Measurements from ENCODE around the gene ATRNL1.

The ATRNL1 gene

GRCh38 chr10:115657161-115657860, 564.1 kb downstream of the ATRNL1 start:
- H3K4me3 ChIP-seq (ENCODE audit: low read depth in 1 of 2, low read length in 1 of 2): no peak overlapping the region
- no peaks in the 10 kb centered on the region for H3K9me3 ChIP-seq
- TF ChIP-seq CTCF (IDR thresholded peaks at IDR 0.05): no peak
- no peaks in the 10 kb centered on the region for H3K4me1 ChIP-seq (ENCODE audit: control insufficient read depth in 1 of 2, insufficient read depth in 1 of 2, low read depth in 1 of 2, low read length in 1 of 2)
- H3K27me3 ChIP-seq: no peaks in the 10 kb centered on the region
- H3K27ac ChIP-seq: no peak overlapping the region
- no peaks in the 10 kb centered on the region for H3K36me3 ChIP-seq

- Histone ChIP-seq H3K36me3 (no peaks in the 10 kb centered on the region), H3K27ac (no peak overlapping the region), H3K27me3 (no peaks in the 10 kb centered on the region), H3K4me1 (ENCODE audit: control insufficient read depth in 1 of 2, insufficient read depth in 1 of 2, low read depth in 1 of 2, low read length in 1 of 2) (no peaks in the 10 kb centered on the region), H3K9me3 (no peaks in the 10 kb centered on the region), H3K4me3 (ENCODE audit: low read depth in 1 of 2, low read length in 1 of 2) (no peak overlapping the region)
- TF ChIP-seq CTCF (IDR thresholded peaks at IDR 0.05): no peak
These were observed 566.5 kb downstream of the ATRNL1 start for GRCh38 chr10:115659616-115660015.

- Histone ChIP-seq H3K9me3 (no peaks in the 10 kb centered on the region), H3K4me3 (ENCODE audit: low read depth in 1 of 2, low read length in 1 of 2) (no peak overlapping the region), H3K4me1 (ENCODE audit: control insufficient read depth in 1 of 2, insufficient read depth in 1 of 2, low read depth in 1 of 2, low read length in 1 of 2) (no peaks in the 10 kb centered on the region), H3K36me3 (no peaks in the 10 kb centered on the region), H3K27ac (no peak overlapping the region), H3K27me3 (no peaks in the 10 kb centered on the region)
- no peak for TF ChIP-seq CTCF (IDR thresholded peaks at IDR 0.05)
These were observed 567.2 kb downstream of the ATRNL1 start for GRCh38 chr10:115660391-115660790.

- H3K27me3 ChIP-seq: no peaks in the 10 kb centered on the region
- no peaks in the 10 kb centered on the region for H3K9me3 ChIP-seq
- H3K36me3 ChIP-seq: no peaks in the 10 kb centered on the region
- H3K27ac ChIP-seq: no peak overlapping the region
- H3K4me1 ChIP-seq (ENCODE audit: control insufficient read depth in 1 of 2, insufficient read depth in 1 of 2, low read depth in 1 of 2, low read length in 1 of 2): no peaks in the 10 kb centered on the region
- no peak overlapping the region for H3K4me3 ChIP-seq (ENCODE audit: low read depth in 1 of 2, low read length in 1 of 2)
- no peak for TF ChIP-seq CTCF (IDR thresholded peaks at IDR 0.05)
These were observed 569.3 kb downstream of the ATRNL1 start for GRCh38 chr10:115662422-115662821.

- Histone ChIP-seq H3K27ac (no peak overlapping the region), H3K9me3 (no peaks in the 10 kb centered on the region), H3K4me1 (ENCODE audit: control insufficient read depth in 1 of 2, insufficient read depth in 1 of 2, low read depth in 1 of 2, low read length in 1 of 2) (no peaks in the 10 kb centered on the region), H3K4me3 (ENCODE audit: low read depth in 1 of 2, low read length in 1 of 2) (no peak overlapping the region), H3K27me3 (no peaks in the 10 kb centered on the region), H3K36me3 (no peaks in the 10 kb centered on the region)
- TF ChIP-seq CTCF (IDR thresholded peaks at IDR 0.05): no peak
These were observed 572.4 kb downstream of the ATRNL1 start for GRCh38 chr10:115665549-115665948.
